Loucy (cell line): Measurements from ENCODE around the gene FHAD1.

ENCODE experiments used
- H2AFZ ChIP-seq: fragments of 200-600 bp; sonication (generic); 2 replicates; pipeline ENCODE4 v1.6.0; 2016; ENCODE audit warnings: antibody characterized with exemption, mild to moderate bottlenecking, low read length, moderate library complexity
- H3F3A ChIP-seq: fragments of 200-600 bp; 2 replicates; pipeline ENCODE4 v1.6.0; 2016; ENCODE audit warnings: antibody characterized with exemption, low read depth, mild to moderate bottlenecking
- H3K27me3 ChIP-seq: fragments of 200-600 bp; sonication (generic); 2 replicates; pipeline ENCODE4 v1.6.1; 2014; ENCODE audit warnings: low read length, mild to moderate bottlenecking; ENCODE audit not compliant: insufficient read depth, poor library complexity, severe bottlenecking
- H3K36me3 ChIP-seq: fragments of 200-600 bp; sonication (generic); 2 replicates; pipeline ENCODE4 v1.6.1; 2016; ENCODE audit warnings: low read length; ENCODE audit not compliant: insufficient read depth
- H3K4me1 ChIP-seq: fragments of 200-600 bp; sonication (generic); 2 replicates; pipeline ENCODE4 v1.5.1; 2014; ENCODE audit warnings: low read length, mild to moderate bottlenecking; ENCODE audit not compliant: insufficient read depth, poor library complexity, severe bottlenecking
- H3K4me2 ChIP-seq: fragments of 200-600 bp; sonication (generic); 2 replicates; pipeline ENCODE4 v1.6.0; 2014; ENCODE audit warnings: antibody characterized with exemption, low read length, low read depth, mild to moderate bottlenecking; ENCODE audit not compliant: poor library complexity, severe bottlenecking
- H3K4me3 ChIP-seq: fragments of 200-600 bp; sonication (generic); 2 replicates; pipeline ENCODE4 v1.5.1; 2014; ENCODE audit warnings: low read length, mild to moderate bottlenecking, mixed read lengths; ENCODE audit not compliant: poor library complexity, severe bottlenecking
- H3K79me2 ChIP-seq: fragments of 200-600 bp; sonication (generic); 2 replicates; pipeline ENCODE4 v1.6.1; 2014; ENCODE audit warnings: low read length; ENCODE audit not compliant: insufficient read depth
- H3K9ac ChIP-seq: fragments of 200-600 bp; sonication (generic); 2 replicates; pipeline ENCODE4 v1.6.0; 2014; ENCODE audit warnings: mild to moderate bottlenecking, low read depth, low read length, moderate library complexity; ENCODE audit not compliant: poor library complexity, severe bottlenecking
- H3K9me2 ChIP-seq: fragments of 200-600 bp; sonication (generic); replicated peaks from 2 replicates; pipeline ENCODE4 v1.6.1; 2016; ENCODE audit warnings: low read depth, low read length, mixed read lengths
- H3K9me3 ChIP-seq: fragments of 200-600 bp; sonication (generic); 2 replicates; pipeline ENCODE4 v1.6.1; 2014; ENCODE audit warnings: mild to moderate bottlenecking, antibody characterized with exemption, low read length, low read depth; ENCODE audit not compliant: insufficient read depth
- H4K20me1 ChIP-seq: fragments of 200-600 bp; sonication (generic); 2 replicates; pipeline ENCODE4 v1.6.0; 2014; ENCODE audit warnings: antibody characterized with exemption, low read length, mild to moderate bottlenecking; ENCODE audit not compliant: insufficient read depth, poor library complexity, severe bottlenecking
- CTCF ChIP-seq: fragments of 200-600 bp; sonication (generic); conservative IDR thresholded peaks from 2 replicates; pipeline ENCODE4 v1.5.1; 2014; ENCODE audit warnings: mild to moderate bottlenecking, antibody characterized with exemption, low read length
- EZH2phosphoT487 ChIP-seq: fragments of 200-600 bp; IDR thresholded peaks from 2 replicates; pipeline ENCODE4 v1.6.1; 2018; ENCODE audit warnings: antibody characterized with exemption, mild to moderate bottlenecking, moderate library complexity, borderline replicate concordance

FHAD1 gene

GRCh38 chr1:15207829-15208429, 39.1 kb upstream of the FHAD1 start:
- no peaks in the 10 kb centered on the region for H3K79me2 ChIP-seq
- H3K27me3 ChIP-seq = no peaks in the 10 kb centered on the region
- no peak overlapping the region for H3K9ac ChIP-seq
- no peak overlapping the region for H2AFZ ChIP-seq
- H3K9me3 ChIP-seq = no peaks in the 10 kb centered on the region
- no peaks in the 10 kb centered on the region for H4K20me1 ChIP-seq
- no peaks in the 10 kb centered on the region for H3F3A ChIP-seq
- H3K4me1 ChIP-seq = no peaks in the 10 kb centered on the region
- H3K36me3 ChIP-seq = no peaks in the 10 kb centered on the region
- H3K4me3 ChIP-seq = no peak overlapping the region
- no peaks in the 10 kb centered on the region for H3K9me2 ChIP-seq
- H3K4me2 ChIP-seq = no peak overlapping the region
- no peak for TF ChIP-seq CTCF
- no peak for TF ChIP-seq EZH2phosphoT487

- no peaks in the 10 kb centered on the region for H3K4me1 ChIP-seq
- H3K9me2 ChIP-seq = no peaks in the 10 kb centered on the region
- no peaks in the 10 kb centered on the region for H3K27me3 ChIP-seq
- H3K79me2 ChIP-seq = no peaks in the 10 kb centered on the region
- no peak overlapping the region for H3K4me3 ChIP-seq
- H3K36me3 ChIP-seq = no peaks in the 10 kb centered on the region
- no peak overlapping the region for H3K4me2 ChIP-seq
- H4K20me1 ChIP-seq = no peaks in the 10 kb centered on the region
- no peak overlapping the region for H3K9ac ChIP-seq
- no peaks in the 10 kb centered on the region for H3K9me3 ChIP-seq
- no peak overlapping the region for H2AFZ ChIP-seq
- no peaks in the 10 kb centered on the region for H3F3A ChIP-seq
- TF ChIP-seq EZH2phosphoT487 (no peak), CTCF (no peak)
These were observed 36.2 kb upstream of the FHAD1 start for GRCh38 chr1:15210651-15211375.

GRCh38 chr1:15211424-15211823, 35.6 kb upstream of the FHAD1 start:
- no peaks in the 10 kb centered on the region for H3K9me2 ChIP-seq

More at GRCh38 chr1:15211424-15211823, 35.6 kb upstream of the FHAD1 start:
- H3K4me3 ChIP-seq = no peak overlapping the region
- H3K79me2 ChIP-seq = no peaks in the 10 kb centered on the region
- no peaks in the 10 kb centered on the region for H3F3A ChIP-seq
- no peaks in the 10 kb centered on the region for H3K36me3 ChIP-seq
- H3K27me3 ChIP-seq = no peaks in the 10 kb centered on the region
- TF ChIP-seq CTCF = no peak
- no peak for TF ChIP-seq EZH2phosphoT487
- H2AFZ ChIP-seq = no peak overlapping the region
- no peaks in the 10 kb centered on the region for H4K20me1 ChIP-seq
- no peak overlapping the region for H3K4me2 ChIP-seq
- no peak overlapping the region for H3K9ac ChIP-seq
- H3K9me3 ChIP-seq = no peaks in the 10 kb centered on the region
- H3K4me1 ChIP-seq = no peaks in the 10 kb centered on the region
